Upper lobe of left lung (tissue), 4 donors: ENCODE results near the gene SART1.
A peak's percentile ranks its signal among the peaks of the same experiment; 100 is the strongest.

Experiments used
- EP300 ChIP-seq, 4 donors: sonication (generic); formaldehyde crosslinking; IDR thresholded peaks; one replicate each; pipeline ENCODE4 v1.5.1; 2017; ENCODE audit warnings: antibody characterized with exemption in 4 of 4, control low read depth in 2 of 4
- POLR2A ChIP-seq, 4 donors: fragments of 450-650 bp; IDR thresholded peaks; one replicate each; pipeline ENCODE4 v1.5.1; 2016 to 2017; ENCODE audit warnings: antibody characterized with exemption in 4 of 4, mild to moderate bottlenecking in 2 of 4
- POLR2AphosphoS5 ChIP-seq, 2 donors: sonication (generic); formaldehyde crosslinking; IDR thresholded peaks; one replicate each; pipeline ENCODE4 v1.5.1; 2017; ENCODE audit warnings: antibody characterized with exemption in 2 of 2
- TF ChIP-seq, protein P1 (sequence below), 6 experiments: fragments of 450-650 bp in 4 of 6; fragments of 200-600 bp in 2 of 6; sonication (generic) in 2 of 6; IDR thresholded peaks; one replicate each; pipeline ENCODE4 v1.5.1; 2016 to 2019; ENCODE audit warnings: antibody characterized with exemption in 6 of 6

DNA sequence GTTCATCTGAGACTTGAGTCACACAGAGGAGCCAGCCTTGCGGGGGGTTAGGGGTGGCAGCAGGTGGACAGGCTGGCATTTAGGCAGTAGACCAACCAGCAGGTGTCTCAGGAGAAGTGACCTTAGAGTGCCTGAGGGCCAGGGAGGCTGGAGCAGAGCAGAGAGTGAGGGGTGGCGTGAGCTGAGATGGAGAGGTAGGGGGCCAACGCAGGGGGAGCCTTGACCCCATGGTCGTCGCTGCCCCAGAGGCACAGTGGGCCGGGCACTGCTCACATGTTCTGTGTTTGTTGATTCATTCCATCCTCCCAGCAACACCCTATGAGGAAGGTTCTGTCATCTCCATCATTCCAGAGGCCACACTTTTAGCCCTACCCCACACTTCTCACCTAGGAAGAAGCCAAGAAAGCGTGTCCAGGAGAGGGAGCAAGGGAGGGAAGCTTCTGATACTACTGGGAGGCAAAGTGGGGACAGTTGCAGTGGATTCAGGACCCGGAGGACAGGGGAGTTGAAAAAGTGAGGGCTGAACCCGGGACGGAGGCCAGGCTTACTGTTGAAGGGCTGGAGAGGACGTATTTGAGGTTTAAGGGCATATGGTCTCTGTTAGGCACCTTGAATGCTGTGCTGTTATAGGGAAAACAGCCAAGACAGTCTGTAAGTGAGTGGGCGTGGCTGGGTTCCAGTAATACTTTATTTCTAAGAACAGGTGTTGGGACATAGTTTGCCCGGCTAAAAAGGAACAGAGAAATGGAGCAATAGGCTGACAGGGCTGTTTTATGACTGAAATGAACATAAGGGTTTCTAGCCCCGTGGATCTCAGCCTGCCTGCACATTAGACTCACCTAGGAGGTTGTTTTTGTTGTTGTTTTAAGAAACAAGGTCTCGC, 7.3 kb downstream of the SART1 start:
- TF ChIP-seq EP300 (IDR thresholded peaks at IDR 0.05) (no peak), POLR2A (IDR thresholded peaks at IDR 0.05) (no peak), POLR2AphosphoS5 (IDR thresholded peaks at IDR 0.05) (peak; percentile 35 to 56)
- TF ChIP-seq, protein P1, sequence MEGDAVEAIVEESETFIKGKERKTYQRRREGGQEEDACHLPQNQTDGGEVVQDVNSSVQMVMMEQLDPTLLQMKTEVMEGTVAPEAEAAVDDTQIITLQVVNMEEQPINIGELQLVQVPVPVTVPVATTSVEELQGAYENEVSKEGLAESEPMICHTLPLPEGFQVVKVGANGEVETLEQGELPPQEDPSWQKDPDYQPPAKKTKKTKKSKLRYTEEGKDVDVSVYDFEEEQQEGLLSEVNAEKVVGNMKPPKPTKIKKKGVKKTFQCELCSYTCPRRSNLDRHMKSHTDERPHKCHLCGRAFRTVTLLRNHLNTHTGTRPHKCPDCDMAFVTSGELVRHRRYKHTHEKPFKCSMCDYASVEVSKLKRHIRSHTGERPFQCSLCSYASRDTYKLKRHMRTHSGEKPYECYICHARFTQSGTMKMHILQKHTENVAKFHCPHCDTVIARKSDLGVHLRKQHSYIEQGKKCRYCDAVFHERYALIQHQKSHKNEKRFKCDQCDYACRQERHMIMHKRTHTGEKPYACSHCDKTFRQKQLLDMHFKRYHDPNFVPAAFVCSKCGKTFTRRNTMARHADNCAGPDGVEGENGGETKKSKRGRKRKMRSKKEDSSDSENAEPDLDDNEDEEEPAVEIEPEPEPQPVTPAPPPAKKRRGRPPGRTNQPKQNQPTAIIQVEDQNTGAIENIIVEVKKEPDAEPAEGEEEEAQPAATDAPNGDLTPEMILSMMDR (IDR thresholded peaks at IDR 0.05) = peak in 2 of 6 experiments; percentile 15 to 36
